ENCODE measurements around the gene SCUBE1. TPM values are rescaled to one million over a fixed set of nuclear protein-coding genes. Genes with fewer than 3 reads are reported as not detected.
"Not testable (repeated sequence)": the region's sequence is repeated elsewhere in the genome, so short reads cannot be mapped to it uniquely, and the experiment has no call there.

SCUBE1 gene
- total RNA-seq, 1 experiment from 2014 or later = not detected

DNA sequence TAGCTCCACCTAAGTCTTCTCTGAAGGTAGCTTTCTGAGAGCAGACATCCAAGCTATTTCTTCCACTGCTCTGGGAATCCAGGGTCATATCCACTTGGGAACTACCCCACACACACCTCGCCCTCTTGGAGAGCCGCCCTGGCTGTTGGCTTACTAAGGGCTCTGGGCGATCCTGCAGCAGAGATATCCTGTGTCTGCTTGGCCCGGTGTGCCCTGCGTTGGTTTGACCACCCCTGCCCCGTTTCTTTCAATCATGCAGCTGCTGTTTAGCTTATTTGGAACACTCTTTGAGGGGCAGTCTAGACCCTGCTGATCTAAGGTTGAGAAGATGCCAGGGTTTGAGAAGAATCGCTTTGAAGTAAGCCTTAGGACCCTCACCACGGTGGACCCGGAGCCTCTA lies 17.4 kb upstream of the SCUBE1 start:
- no peaks in the 10 kb centered on the region for H3K9me3 ChIP-seq (ENCODE audit: control insufficient read depth, insufficient read depth, low read depth, low read length)
- intact Hi-C loops (cut with micrococcal nuclease; ENCODE audit: unreplicated experiment) (no loop called here), in situ Hi-C loops (cut with HindIII; ENCODE audit: low pct_unique_long_range_greater_than_20kb, low sequenced_read_pairs) (no loop called here)
- no peaks in the 10 kb centered on the region for H3K36me3 ChIP-seq (ENCODE audit: control insufficient read depth, insufficient read depth, low read length)
- ChIA-PET CTCF (interaction anchor here (2.1 kb wide), 1 partner anchor 14 kb away, joined by 6 read pairs; no protein-coding TSS in a partner anchor), POLR2A (interaction anchor here (0.7 kb wide), 1 partner anchor 9 kb away, joined by 9 read pairs; no protein-coding TSS in a partner anchor)
- ATAC-seq = no peak
- DNase-seq (ENCODE audit: low read depth, low spot score) = no peak
- no peak overlapping the region for H3K4me3 ChIP-seq (ENCODE audit: low read depth in 2 of 2, low read length in 2 of 2)
- H3K4me1 ChIP-seq (ENCODE audit: control insufficient read depth, insufficient read depth, low read length) = no peaks in the 10 kb centered on the region
- no TSS peak for BruUV-seq (replicated peaks)
- no peaks in the 10 kb centered on the region for H3K27me3 ChIP-seq (ENCODE audit: control insufficient read depth, insufficient read depth, low read length)
- TF ChIP-seq SIN3A (IDR thresholded peaks at IDR 0.05; ENCODE audit: borderline replicate concordance, insufficient read depth, low read depth, low read length) (no peak), REST (IDR thresholded peaks at IDR 0.05; ENCODE audit: insufficient read depth in 1 of 2, low read depth in 2 of 2, low read length in 1 of 2) (no peak), POLR2AphosphoS5 (IDR thresholded peaks at IDR 0.05; ENCODE audit: low read depth, low read length) (no peak), TCF7L2 (IDR thresholded peaks at IDR 0.05; ENCODE audit: low read depth, low read length) (no peak)
- TF ChIP-seq, protein P1, sequence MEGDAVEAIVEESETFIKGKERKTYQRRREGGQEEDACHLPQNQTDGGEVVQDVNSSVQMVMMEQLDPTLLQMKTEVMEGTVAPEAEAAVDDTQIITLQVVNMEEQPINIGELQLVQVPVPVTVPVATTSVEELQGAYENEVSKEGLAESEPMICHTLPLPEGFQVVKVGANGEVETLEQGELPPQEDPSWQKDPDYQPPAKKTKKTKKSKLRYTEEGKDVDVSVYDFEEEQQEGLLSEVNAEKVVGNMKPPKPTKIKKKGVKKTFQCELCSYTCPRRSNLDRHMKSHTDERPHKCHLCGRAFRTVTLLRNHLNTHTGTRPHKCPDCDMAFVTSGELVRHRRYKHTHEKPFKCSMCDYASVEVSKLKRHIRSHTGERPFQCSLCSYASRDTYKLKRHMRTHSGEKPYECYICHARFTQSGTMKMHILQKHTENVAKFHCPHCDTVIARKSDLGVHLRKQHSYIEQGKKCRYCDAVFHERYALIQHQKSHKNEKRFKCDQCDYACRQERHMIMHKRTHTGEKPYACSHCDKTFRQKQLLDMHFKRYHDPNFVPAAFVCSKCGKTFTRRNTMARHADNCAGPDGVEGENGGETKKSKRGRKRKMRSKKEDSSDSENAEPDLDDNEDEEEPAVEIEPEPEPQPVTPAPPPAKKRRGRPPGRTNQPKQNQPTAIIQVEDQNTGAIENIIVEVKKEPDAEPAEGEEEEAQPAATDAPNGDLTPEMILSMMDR (IDR thresholded peaks at IDR 0.05) = no peak
- H3K27ac ChIP-seq (ENCODE audit: low read length) = no peak overlapping the region

- ChIA-PET CTCF (interaction anchor here (0.5 to 0.6 kb wide), 2 partner anchors 14 to 59 kb away, joined by 3 to 5 read pairs; partner anchors contain the start of gene SCUBE1), POLR2A (no interaction called here)
- no peak for ATAC-seq
- Histone ChIP-seq H3K27me3 (ENCODE audit: control insufficient read depth, insufficient read depth, low read length) (no peaks in the 10 kb centered on the region), H3K4me3 (ENCODE audit: low read depth in 2 of 2, low read length in 2 of 2) (no peak overlapping the region), H3K9me3 (ENCODE audit: control insufficient read depth, insufficient read depth, low read depth, low read length) (no peaks in the 10 kb centered on the region), H3K4me1 (ENCODE audit: control insufficient read depth, insufficient read depth, low read length) (no peaks in the 10 kb centered on the region), H3K27ac (ENCODE audit: low read length) (no peak overlapping the region), H3K36me3 (ENCODE audit: control insufficient read depth, insufficient read depth, low read length) (no peaks in the 10 kb centered on the region)
- TF ChIP-seq POLR2AphosphoS5 (IDR thresholded peaks at IDR 0.05; ENCODE audit: low read depth, low read length) (no peak), TCF7L2 (IDR thresholded peaks at IDR 0.05; ENCODE audit: low read depth, low read length) (no peak), REST (IDR thresholded peaks at IDR 0.05; ENCODE audit: insufficient read depth in 1 of 2, low read depth in 2 of 2, low read length in 1 of 2) (no peak), SIN3A (IDR thresholded peaks at IDR 0.05; ENCODE audit: borderline replicate concordance, insufficient read depth, low read depth, low read length) (no peak)
- TF ChIP-seq, protein P1 (IDR thresholded peaks at IDR 0.05) = no peak
- no peak for DNase-seq (ENCODE audit: low read depth, low spot score)
- BruUV-seq (replicated peaks) = no TSS peak
- intact Hi-C loops (cut with micrococcal nuclease; ENCODE audit: unreplicated experiment) = no loop called here
- in situ Hi-C loops (cut with HindIII; ENCODE audit: low pct_unique_long_range_greater_than_20kb, low sequenced_read_pairs) = no loop called here
Observed at GRCh38 chr22:43356881-43357280, 13.7 kb upstream of the SCUBE1 start.

GRCh38 chr22:43355688-43356087 lies 12.5 kb upstream of the SCUBE1 start:
- POLR2A ChIA-PET; CTCF ChIA-PET; H3K9me3 ChIP-seq (ENCODE audit: control insufficient read depth, insufficient read depth, low read depth, low read length); H3K27me3 ChIP-seq (ENCODE audit: control insufficient read depth, insufficient read depth, low read length); ATAC-seq; H3K36me3 ChIP-seq (ENCODE audit: control insufficient read depth, insufficient read depth, low read length); intact Hi-C loops (cut with micrococcal nuclease; ENCODE audit: unreplicated experiment); H3K4me1 ChIP-seq (ENCODE audit: control insufficient read depth, insufficient read depth, low read length); H3K4me3 ChIP-seq (ENCODE audit: low read depth in 2 of 2, low read length in 2 of 2); BruUV-seq (replicated peaks); H3K27ac ChIP-seq (ENCODE audit: low read length); in situ Hi-C loops (cut with HindIII; ENCODE audit: low pct_unique_long_range_greater_than_20kb, low sequenced_read_pairs); DNase-seq (ENCODE audit: low read depth, low spot score): not testable (repeated sequence)
